Activated gamma-delta T cell treated with anti-CD3 and anti-CD28 coated beads, Interleukin-2, amount 50 U/mL, for 16 hours (primary cell): ENCODE measurements around the gene SRL.
A peak's percentile ranks its signal among the peaks of the same experiment; 100 is the strongest.
"Not testable (repeated sequence)": the region's sequence is repeated elsewhere in the genome, so short reads cannot be mapped to it uniquely, and the experiment has no call there.

ENCODE experiments used
- DNase-seq: peaks from one replicate; pipeline ENCODE4 v3.0.0-alpha.2; 2020; ENCODE audit warnings: low read depth

Gene SRL

DNA sequence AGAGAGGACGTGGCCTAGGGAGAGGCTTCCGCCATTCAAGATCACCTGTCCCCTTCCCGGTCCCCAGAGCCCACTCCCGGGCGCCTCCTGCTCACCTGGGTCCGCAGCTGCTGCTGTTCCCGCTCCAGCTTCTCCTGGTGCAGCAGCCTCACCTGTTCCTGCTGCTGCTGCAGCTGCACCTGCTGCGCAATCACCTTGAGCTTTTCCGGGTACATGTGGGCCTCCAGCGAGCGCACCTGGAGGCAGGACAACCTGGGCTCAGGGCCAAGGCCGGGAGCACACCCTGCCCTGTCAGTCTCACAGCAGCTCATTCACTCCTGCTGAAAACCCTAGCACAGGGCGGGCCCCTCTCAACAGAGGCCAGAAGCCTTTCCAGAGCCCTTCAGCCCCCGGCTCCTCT is 18.5 kb upstream of the SRL start:
- no peak for DNase-seq

DNA sequence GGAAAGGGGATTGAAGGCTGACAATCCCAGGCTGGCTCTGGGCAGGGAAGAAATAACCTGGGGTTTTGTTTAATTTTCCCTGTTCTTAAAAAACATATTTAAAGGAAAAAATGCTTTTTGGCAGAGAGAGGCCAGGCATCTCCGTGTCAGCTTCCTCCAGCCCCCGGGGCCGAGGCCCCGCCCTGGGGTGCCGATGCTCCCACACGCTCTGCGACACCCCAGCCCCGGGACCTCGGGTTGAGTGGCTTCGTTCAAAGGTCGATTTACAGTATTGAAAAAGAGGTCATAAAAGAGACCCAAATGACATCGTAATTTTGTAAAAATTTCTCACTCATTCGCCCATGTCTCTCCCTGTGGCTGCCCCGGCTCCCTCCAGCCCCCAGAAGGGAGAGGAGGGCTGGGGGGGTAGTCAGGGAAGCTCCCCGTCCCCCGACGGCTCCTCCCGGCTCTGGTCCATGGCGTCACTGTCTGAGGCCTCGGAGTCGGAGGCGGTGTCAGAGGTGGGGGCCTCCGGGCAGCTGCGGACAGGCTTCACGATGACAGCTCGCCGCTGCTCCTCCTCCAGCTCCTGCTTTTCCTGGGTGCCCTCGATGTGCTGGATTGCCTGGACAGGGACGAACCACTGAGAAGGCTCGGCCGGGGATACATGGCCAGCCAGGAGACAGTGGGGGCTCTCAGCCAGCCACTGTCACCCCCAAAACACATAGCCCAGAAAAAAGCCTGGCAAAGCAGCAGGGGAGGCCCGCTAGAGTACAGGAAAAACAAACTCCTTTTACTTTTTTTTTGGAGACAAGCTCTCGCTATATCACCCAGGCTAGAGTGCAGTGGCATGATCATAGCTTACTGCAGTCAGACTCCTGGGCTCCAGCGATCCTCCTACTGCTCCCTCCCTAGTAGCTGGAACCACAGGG is 16.0 kb upstream of the SRL start:
- DNase-seq = no peak

DNA sequence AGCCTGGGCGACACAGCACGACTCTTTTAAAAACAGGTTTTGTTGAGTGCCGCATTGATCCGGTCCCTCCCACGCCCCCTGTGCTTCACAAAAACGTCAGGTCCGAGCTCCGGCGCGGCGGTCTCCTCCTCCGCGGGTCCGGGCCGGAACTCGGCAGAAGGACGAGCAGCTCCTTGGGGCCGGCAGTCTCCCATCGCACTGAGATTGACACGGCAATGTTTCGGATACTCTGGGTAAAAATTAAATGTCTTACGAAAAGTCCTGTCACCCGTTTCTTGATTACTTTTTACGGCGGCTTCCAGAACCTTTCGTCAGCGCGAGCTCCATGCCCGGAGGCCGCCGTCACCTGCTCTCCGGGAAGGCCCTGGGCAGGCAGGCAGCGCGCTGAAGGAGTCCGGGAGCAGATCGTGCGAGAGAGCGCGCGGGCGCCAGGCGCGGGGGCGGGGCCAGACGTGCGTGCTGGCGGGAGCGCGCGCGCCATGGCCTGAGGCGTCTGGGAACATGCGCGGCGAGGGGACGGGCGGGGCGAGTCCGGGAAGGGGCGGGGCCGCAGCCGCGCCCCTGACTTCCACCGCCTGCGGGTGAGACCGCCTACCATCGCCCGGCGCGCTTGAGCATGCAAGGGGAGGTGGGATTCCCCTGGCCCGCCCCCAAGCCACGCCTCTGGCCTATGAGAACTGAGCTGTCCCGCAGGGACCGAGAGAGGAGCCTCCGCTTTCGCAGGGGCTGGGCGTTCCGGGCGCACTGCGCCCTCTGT is 11.7 kb upstream of the SRL start:
- peak; percentile 99 for DNase-seq

DNA sequence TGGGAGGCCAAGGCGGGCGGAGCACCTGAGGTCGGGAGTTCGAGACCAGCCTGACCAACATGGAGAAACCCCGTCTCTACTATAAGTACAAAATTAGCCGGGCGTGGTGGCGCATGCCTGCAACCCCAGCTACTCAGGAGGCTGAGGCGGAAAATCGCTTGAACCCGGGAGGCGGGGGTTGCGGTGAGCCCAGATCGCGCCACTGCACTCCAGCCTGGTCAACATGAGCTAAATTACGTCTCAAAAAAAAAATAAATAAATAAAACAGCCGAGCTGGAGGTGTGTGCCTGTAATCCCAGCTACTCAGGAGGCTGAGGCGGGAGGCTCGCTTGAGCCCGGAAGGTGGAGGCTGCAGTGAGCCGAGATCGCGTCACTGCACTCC is 11.1 kb upstream of the SRL start:
- not testable (repeated sequence) for DNase-seq

DNA sequence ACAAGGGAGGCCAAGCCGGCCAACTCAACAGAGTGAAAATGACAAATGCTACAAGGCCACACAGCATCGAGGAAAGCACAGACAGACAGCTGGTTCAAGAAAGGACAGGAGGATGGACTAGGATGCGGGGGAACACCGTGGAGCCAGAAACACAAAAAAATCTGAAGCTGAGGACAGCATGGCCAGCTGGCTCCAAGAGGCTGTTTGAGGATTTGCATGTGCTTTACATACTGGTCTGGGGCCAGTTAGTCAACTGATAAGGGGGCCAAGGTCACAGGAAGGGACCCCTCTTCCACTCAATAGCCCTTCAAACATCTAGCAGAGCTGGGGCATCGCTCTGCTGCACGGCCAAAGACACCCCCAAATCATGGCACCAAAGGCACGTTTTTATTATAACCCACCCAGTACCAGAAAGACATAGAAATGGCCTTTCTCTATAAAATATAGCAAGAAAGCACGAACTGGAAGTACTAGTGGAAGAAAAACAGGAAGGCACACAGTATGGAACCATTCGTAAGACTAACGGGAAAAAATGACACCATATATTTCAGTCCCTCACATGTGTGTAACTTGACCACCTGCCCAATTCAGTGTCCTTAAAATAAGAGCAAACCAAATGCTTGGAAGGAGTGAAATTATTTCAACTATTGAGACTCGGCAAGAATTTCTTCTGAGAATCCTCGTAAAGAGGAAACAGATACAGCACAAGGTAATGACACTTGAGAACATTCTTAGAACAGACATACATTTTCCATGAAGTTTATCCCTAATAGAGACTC is 7.8 kb upstream of the SRL start:
- no peak for DNase-seq

DNA sequence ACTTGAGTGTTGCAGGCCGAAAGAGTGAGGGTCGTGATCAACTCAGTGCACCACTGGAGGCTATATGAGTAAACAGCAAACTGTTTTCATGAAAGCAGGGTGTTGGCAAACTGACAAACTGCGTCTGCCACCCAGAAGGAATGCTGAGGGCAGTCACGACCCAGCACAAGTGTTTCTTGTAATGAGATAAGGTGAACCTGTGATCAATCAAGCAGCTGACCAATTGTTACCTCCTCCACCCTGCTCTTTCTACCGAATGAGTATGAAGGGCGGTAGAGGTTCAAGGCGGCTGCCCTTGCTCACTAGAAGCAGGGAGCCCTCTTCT is 5.5 kb upstream of the SRL start:
- DNase-seq = no peak

DNA sequence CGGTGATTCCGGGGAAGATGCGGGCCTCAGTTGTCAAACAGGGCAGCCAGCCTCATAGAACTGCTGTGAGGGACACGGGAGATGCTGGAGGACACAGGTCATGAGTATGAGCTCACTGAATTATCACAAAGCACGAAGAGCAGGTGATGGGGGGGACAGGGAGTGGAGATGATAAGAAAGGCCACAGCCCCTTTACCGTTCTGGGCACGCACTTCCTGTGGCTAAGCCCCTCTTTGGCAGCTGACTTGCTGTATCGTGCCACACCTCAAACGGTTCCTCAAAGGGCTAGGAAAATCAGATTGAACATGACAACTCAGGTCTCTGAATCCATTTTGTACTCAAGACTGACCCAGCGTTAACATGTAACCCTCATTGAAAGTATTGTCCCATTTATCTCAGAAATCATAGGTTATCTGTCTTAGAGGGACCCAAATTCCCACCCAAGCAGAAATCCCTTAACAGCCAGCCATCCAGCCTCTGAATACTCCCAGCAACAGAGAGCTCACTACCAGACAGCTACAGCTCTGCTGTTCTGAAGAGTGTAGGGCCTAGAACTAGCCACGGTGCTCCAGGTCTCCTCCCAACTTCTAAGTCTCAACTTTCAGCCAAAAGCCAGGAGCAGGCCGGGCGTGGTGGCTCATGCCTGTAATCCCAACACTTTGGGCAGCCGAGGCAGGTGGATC is 5.0 kb upstream of the SRL start:
- no peak for DNase-seq

DNA sequence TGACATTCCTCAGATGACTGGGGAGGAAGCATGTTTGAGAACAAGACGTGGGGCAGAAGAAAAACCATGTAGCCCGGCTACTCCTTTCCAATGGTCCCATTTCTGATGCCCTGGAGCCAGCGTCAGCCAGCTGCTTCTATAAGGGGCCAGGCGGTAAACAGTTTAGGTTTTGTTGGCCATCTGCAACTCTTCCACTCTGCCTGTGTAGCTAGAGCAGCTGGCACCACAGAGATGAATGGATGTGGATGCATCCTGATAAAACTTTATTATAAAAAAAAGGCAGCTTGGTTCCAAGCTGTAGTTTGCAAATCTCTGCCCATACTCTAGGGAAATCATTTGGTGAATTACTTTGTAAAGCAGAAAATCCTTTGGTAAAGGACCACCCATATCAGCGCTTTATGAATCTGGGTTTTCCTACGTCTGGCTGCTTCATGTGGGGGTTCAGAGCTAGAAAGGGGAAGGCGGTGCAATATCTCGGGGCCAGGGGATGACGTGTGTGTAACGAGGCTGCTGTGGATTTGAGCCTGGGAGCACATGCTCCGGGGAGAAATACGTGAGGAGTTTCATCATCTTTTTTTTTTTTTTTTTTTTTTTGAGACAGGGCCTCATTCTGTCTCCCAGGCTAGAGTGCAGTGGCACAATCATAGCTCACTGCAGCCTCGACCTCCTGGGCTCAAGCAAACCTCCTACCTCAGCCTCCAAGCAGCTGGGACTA is 3.4 kb upstream of the SRL start:
- no peak for DNase-seq

DNA sequence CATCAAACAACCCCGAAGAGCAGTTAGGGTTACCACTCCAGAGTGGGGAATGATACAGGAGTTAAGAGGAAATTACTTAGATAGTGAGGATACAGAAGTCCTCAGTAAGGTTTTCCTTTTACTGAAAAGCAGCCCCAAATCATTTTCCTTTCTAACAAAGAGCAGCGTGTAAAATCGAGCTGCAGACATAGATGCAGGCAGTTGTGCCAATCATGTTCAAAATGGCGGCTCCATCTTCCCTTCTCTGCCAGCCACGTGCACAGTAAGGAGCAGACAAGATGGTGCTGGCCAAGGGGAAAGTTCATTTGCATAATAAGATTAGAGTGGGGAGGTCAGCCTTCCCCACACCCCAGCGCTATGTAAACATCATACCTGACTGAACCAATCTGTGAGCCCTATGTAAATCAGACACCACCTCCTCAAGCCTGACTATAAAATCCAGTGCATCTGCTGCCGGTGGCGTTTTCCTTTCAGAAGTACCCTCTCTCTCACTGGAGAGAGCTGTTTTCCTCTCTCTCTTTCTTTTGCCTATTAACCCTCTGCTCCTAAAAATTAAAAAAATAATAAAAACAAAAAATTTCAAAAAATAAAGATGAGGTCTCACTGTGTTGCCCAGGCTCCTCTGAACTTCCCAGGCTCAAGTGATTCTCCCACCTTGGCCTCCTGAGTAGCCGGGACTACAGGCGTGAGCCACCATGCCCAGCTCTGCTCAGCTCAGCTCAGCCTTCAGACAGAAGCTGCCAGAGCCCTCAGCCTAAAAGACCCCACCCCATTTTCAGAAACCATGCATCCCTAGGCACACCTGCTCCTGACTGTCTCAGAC is 2.6 kb upstream of the SRL start:
- DNase-seq = no peak

DNA sequence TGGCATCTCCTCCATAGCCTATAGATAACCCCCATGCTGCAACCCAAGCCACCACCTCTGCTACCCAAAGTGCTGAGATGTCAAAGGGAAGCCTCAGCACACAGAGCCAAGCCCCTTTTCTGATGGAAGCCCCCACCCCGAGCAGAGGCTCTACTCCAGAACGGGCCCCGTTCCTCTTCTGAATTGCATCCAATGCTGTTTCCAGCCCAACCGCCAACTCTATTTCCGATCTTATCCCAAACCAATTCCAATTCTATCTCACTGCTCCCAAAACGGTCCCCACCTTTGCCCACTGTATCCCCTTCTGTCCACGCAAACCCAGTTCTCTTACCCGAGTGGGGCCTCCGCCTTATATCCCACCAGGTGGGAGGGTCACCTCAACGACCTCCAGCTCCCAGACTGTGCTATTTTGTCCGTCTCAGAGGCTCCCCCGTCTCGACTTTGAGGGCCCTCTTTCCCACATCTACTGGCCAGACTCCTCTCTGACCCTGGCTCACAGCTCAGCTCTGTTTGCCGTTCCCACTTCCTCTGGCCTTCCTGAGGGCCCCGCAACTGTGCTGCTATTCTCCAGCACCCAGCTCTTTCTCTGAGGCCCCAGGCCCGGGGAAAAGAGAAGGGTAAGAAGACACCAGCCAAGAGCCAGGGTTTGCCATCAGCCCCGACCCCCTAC is 487 bp downstream of the SRL start:
- DNase-seq = no peak

DNA sequence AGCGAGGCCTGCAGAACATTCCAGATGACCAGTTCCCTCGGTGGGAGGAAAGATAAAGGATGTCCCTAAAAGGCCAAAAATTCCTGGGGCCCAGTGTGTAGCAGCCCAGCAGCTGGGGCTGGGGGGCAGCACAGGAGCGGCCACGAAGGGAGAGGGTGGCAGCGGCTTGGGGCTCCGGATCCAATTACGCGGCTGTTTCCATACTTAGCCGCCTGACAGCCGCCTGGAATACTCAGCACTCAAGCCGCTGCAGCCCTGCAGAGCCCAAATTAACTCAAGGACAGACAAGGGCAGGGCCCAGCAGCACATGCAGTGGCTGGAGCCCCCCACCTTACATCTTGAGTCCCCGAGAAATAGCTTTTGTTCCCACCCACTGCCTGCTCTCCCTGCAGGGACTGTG is 1.3 kb downstream of the SRL start:
- DNase-seq = no peak

DNA sequence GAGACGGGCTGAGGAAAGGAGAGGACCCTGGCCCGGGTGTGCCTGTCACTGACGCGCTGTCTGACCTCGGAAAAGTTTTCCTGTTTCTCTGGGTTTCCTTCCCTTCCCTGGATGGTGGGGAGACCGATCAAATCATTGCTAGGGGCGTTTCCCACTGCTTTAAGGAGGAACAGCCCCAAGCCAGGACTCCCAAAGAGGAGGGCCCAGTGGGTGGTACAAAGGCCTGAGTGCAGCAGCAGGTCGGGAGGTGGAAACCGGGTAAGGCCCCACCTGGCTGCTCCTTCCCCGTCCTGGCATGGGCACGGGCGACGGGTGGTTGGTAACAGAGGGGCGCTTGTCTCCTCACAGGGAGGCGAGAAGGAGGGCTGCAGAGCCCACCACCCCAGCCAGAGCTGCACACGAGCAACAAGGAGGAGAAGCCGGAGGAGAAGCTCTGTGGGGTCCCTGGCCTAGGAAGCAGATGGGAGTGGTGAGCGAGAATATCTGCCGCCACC is 2.2 kb downstream of the SRL start:
- DNase-seq = no peak

DNA sequence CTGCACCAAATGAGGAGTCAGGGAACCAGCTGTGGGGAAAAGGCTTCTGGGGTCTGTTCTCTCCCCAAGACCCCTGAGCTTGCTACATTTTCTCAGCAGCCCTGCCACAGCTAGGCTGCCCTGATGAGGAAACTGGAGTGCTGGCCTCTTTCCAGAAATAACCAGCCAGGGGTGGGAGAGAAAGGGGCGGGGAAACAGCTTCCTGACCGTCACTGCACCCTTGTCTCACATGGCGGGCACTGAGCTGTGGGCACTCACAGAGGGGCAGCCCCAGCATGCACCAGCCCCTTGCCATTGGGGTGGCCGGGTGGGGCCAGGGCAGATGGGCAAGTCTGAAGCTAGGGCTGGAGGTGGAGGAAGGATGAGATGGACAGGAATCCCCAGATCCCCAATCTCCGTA is 2.9 kb downstream of the SRL start:
- DNase-seq = no peak

DNA sequence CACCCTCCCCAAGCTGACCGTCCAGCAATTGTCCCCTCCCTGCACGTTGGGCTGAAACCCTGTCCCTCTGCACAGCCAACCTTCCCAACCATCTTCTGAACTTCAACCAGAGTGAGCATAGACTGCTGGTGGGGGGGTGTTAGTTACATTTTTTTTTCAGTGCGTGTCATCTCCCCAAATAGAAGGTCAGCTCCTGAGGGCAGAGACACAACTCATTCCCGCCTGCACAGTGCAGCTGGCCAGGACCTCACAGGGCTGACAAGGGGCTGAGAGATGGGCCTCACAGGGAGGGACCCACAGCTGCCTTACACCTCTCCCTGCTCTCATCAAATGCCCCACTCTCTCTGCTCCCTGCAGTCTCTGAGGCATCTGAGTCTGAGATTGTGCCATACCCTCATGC is 8.4 kb downstream of the SRL start:
- DNase-seq = no peak

DNA sequence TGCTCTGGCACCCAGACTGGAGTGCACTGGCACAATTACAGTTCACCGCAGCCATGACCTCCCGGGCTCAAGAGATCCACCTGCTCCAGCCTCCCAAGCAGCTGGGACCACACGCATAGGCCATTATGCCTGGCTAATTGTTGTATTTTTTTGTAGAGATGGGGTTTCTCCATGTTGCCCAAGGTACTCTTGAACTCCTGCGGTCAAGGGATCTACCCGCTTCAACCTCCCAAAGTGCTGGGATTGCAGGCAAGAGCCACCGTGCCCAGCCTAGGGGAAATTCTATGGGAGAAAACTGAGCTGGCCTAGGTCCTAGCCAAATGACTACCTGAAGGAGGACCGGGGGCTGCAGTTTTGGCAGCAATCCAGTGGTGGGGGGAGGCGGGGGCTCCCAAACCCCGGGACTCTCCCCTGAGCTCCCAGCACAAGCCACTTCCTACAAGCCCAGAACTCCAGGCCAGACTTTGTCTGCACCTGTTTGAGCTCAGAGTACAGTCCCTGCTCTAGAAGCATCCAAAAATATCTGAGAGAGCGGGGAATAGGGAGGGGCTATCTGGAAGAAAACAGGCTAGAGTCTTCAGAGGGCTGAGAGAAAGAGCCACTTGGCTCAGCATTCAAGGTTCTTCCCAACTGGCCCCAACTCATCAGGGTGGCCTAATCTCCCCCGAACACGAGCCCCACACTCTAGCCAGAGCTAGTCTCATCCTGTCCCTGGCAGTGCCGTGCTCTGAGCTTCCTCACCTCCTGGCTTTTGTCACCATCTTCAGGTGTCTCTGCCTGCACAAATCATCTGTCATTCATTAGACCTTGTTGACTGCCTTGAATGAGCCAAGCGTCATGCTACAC is 9.1 kb downstream of the SRL start:
- no peak for DNase-seq

DNA sequence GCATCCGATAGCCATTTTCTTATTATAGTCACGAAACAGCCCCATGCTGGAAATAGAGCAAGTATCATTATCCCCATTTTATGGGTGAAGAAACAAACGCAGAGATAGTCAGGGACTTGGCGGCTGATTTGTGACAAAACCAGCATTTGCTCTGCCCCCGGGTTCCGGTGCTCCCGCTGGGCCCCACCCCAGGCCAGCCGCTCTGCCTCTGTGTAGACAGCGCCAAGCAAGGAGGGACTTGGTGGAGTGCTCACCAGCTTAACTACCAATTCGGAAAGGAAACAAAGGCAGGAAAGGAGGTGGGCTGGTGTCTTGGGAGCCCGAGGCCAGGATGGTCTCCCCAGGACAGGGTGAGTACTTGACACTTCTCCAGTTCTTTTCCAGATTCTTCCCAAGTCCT is 10.0 kb downstream of the SRL start:
- DNase-seq = no peak

DNA sequence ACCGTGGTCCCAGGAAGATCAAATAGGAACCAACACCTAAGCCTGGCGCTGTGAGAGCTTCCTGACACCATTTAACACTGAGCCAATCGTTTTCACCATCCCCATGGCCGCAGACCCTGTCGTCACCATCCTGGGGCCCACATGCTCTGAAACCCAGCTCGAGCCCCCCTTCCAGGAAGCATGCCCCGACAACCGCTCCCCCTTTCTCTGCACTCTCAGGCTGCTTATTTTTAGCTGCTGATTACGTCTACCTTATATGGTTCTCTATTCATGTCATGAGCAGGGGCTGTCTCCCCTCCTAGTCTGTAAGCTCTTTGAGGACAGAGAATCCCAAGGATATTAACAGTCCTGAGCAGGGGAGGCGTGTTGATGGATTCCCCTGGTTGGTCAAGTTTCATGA is 10.5 kb downstream of the SRL start:
- no peak for DNase-seq

DNA sequence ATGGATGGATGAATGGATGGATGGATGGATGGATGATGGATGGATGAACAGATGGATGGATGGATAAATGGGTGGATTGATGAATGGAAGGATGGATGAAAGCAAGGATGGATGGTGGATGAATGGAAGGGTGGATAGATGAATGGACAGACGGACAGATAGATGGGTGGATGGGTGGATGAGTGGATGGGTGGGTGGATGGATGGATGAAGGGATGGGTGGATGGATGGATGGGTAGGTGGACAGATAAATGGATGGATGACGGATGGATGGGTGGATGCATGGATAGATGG is 14.9 kb downstream of the SRL start:
- DNase-seq = no peak
